Neural cell (in vitro differentiated cells): ENCODE data around the gene NCKAP1. TPM values are rescaled to one million over a fixed set of nuclear protein-coding genes. Genes with fewer than 3 reads are reported as not detected.

Source experiments
- H2AFZ ChIP-seq: fragments of 200-600, 300-800 bp; sonication (generic), shearing (Covaris generic); 2 replicates; pipeline ENCODE4 v1.6.0; 2014; ENCODE audit warnings: low read depth, mild to moderate bottlenecking, antibody characterized with exemption, low read length, moderate library complexity
- H3F3A ChIP-seq: fragments of 200-600 bp; shearing (Covaris generic); 2 replicates; pipeline ENCODE4 v1.6.1; 2016; ENCODE audit warnings: mild to moderate bottlenecking, moderate library complexity, mixed read lengths, antibody characterized with exemption, low read length; ENCODE audit not compliant: insufficient read depth, poor library complexity, severe bottlenecking
- H3K27ac ChIP-seq: fragments of 200-600, 300-800 bp; sonication (generic), shearing (Covaris generic); 2 replicates; pipeline ENCODE4 v1.5.1; 2014; ENCODE audit warnings: mild to moderate bottlenecking, low read length, moderate library complexity
- H3K27me3 ChIP-seq: fragments of 300-800, 200-600 bp; sonication (generic), shearing (Covaris generic); 2 replicates; pipeline ENCODE4 v1.6.0; 2014; ENCODE audit warnings: mild to moderate bottlenecking, low read depth, low read length, moderate library complexity; ENCODE audit not compliant: insufficient read depth
- H3K36me3 ChIP-seq: fragments of 300-800, 200-600 bp; sonication (generic), shearing (Covaris generic); 2 replicates; pipeline ENCODE4 v1.5.1; 2014; ENCODE audit warnings: mild to moderate bottlenecking, antibody characterized with exemption, low read length, moderate library complexity; ENCODE audit not compliant: insufficient read depth
- H3K4me2 ChIP-seq: fragments of 300-800, 200-600 bp; sonication (generic), shearing (Covaris generic); 2 replicates; pipeline ENCODE4 v1.6.0; 2014; ENCODE audit warnings: mild to moderate bottlenecking, low read length
- H3K4me3 ChIP-seq: fragments of 300-800, 200-600 bp; sonication (generic), shearing (Covaris generic); 2 replicates; pipeline ENCODE4 v1.5.1; 2014; ENCODE audit warnings: mild to moderate bottlenecking, low read length, moderate library complexity
- H3K79me2 ChIP-seq: fragments of 200-600 bp; shearing (Covaris generic); replicated peaks from 2 replicates; pipeline ENCODE4 v1.6.0; 2014; ENCODE audit warnings: mild to moderate bottlenecking, low read length, moderate library complexity; ENCODE audit not compliant: insufficient read depth
- H3K9ac ChIP-seq: fragments of 300-800, 200-600 bp; sonication (generic), shearing (Covaris generic); 2 replicates; pipeline ENCODE4 v1.6.1; 2016; ENCODE audit warnings: mild to moderate bottlenecking, low read length, mixed read lengths
- H3K9me2 ChIP-seq: fragments of 200-600 bp; shearing (Covaris generic); 2 replicates; pipeline ENCODE4 v1.6.1; 2016; ENCODE audit warnings: mild to moderate bottlenecking, low read length, mixed read lengths; ENCODE audit not compliant: insufficient read depth
- H3K9me3 ChIP-seq: fragments of 200-600, 300-800 bp; sonication (generic), shearing (Covaris generic); 2 replicates; pipeline ENCODE4 v1.6.1; 2016; ENCODE audit warnings: mild to moderate bottlenecking, mixed run types, low read length, moderate library complexity, mixed read lengths
- H4K20me1 ChIP-seq: fragments of 200-600 bp; shearing (Covaris generic); 2 replicates; pipeline ENCODE4 v1.6.1; 2016; ENCODE audit warnings: mild to moderate bottlenecking, mixed run types; ENCODE audit not compliant: insufficient read depth
- CTCF ChIP-seq: fragments of 450-650 bp; IDR thresholded peaks from 2 replicates; pipeline ENCODE4 v1.5.1; 2014; ENCODE audit warnings: antibody characterized with exemption, mild to moderate bottlenecking, moderate library complexity; ENCODE audit not compliant: poor library complexity, severe bottlenecking
- EP300 ChIP-seq: fragments of 450-650 bp; conservative IDR thresholded peaks from 2 replicates; pipeline ENCODE4 v1.6.1; 2014; ENCODE audit warnings: antibody characterized with exemption, mild to moderate bottlenecking, moderate library complexity; ENCODE audit not compliant: poor library complexity, severe bottlenecking
- EZH2 ChIP-seq: fragments of 200-600, 300-800 bp; shearing (Covaris generic), sonication (generic); IDR thresholded peaks from 2 replicates; pipeline ENCODE4 v1.6.1; 2014; ENCODE audit warnings: antibody characterized with exemption, low read length, borderline replicate concordance, mild to moderate bottlenecking; ENCODE audit not compliant: insufficient read depth, poor library complexity, severe bottlenecking
- MXI1 ChIP-seq: fragments of 450-650 bp; conservative IDR thresholded peaks from 2 replicates; pipeline ENCODE4 v1.6.1; 2014; ENCODE audit warnings: antibody characterized with exemption, mild to moderate bottlenecking; ENCODE audit not compliant: poor library complexity, severe bottlenecking
- POLR2AphosphoS5 ChIP-seq: IDR thresholded peaks from 2 replicates; pipeline ENCODE4 v1.6.1; 2012
- RAD21 ChIP-seq: fragments of 450-650 bp; conservative IDR thresholded peaks from 2 replicates; pipeline ENCODE4 v1.6.1; 2014; ENCODE audit warnings: antibody characterized with exemption, mild to moderate bottlenecking, moderate library complexity
- REST ChIP-seq: IDR thresholded peaks from 2 replicates; pipeline ENCODE4 v1.6.1; 2012; ENCODE audit warnings: borderline replicate concordance
- SMC3 ChIP-seq: fragments of 450-650 bp; conservative IDR thresholded peaks from 2 replicates; pipeline ENCODE4 v1.6.1; 2014; ENCODE audit warnings: antibody characterized with exemption, mild to moderate bottlenecking, moderate library complexity; ENCODE audit not compliant: poor library complexity
- TAF1 ChIP-seq: IDR thresholded peaks from 2 replicates; pipeline ENCODE4 v1.6.1; 2012; ENCODE audit warnings: low read depth
- polyA plus RNA-seq: library from polyadenylated mRNA; depleted of rRNA; stranded (reverse); fragments of >200 nt; gene quantifications from 2 replicates; pipeline ENCODE4 v1.2.3, GENCODE V29; 2014

The NCKAP1 gene
- polyA plus RNA-seq, 1 donor from 2014 or later, result 124 TPM

GRCh38 chr2:182972548-182972942 is 65.7 kb downstream of the NCKAP1 start:
- Histone ChIP-seq H3K27me3 (no peaks in the 10 kb centered on the region), H3K27ac (no peak overlapping the region), H3K36me3 (peaks cover 14% of the 10 kb centered on the region), H3K79me2 (no peaks in the 10 kb centered on the region), H2AFZ (no peak overlapping the region), H3K4me3 (no peak overlapping the region), H3K9me3 (peaks cover 12% of the 10 kb centered on the region), H3F3A (no peaks in the 10 kb centered on the region), H4K20me1 (no peaks in the 10 kb centered on the region), H3K9me2 (no peaks in the 10 kb centered on the region), H3K4me2 (no peak overlapping the region), H3K9ac (no peak overlapping the region)
- no peak for TF ChIP-seq TAF1
- no peak for TF ChIP-seq MXI1
- TF ChIP-seq RAD21, result no peak
- TF ChIP-seq REST, result no peak
- TF ChIP-seq CTCF, result no peak
- TF ChIP-seq EZH2, result no peak
- TF ChIP-seq POLR2AphosphoS5, result no peak
- no peak for TF ChIP-seq EP300

GRCh38 chr2:182971820-182972547 is 66.3 kb downstream of the NCKAP1 start:
- no peak overlapping the region for H2AFZ ChIP-seq
- TF ChIP-seq MXI1 (no peak), SMC3 (no peak), RAD21 (no peak), TAF1 (no peak), POLR2AphosphoS5 (no peak), REST (no peak), EP300 (no peak), EZH2 (no peak), CTCF (no peak)
- H3K27ac ChIP-seq, result no peak overlapping the region
- no peaks in the 10 kb centered on the region for H3K79me2 ChIP-seq
- peaks cover 12% of the 10 kb centered on the region for H3K9me3 ChIP-seq
- H3K9ac ChIP-seq, result no peak overlapping the region
- H3K4me2 ChIP-seq, result no peak overlapping the region
- H3K4me3 ChIP-seq, result no peak overlapping the region
- H3F3A ChIP-seq, result no peaks in the 10 kb centered on the region
- no peaks in the 10 kb centered on the region for H3K27me3 ChIP-seq
- no peaks in the 10 kb centered on the region for H3K9me2 ChIP-seq
- H3K36me3 ChIP-seq, result peaks cover 14% of the 10 kb centered on the region
- no peaks in the 10 kb centered on the region for H4K20me1 ChIP-seq
